IMR-90 (cell line): ENCODE results near the gene NSF. TPM values are rescaled to one million over a fixed set of nuclear protein-coding genes. Genes with fewer than 3 reads are reported as not detected.

Experiments used
- ATAC-seq: fragments of 200-7000 bp; cut with Tn5 transposase; 2 replicates; pipeline ENCODE4 v1.9.1; 2020; ENCODE audit warnings: low read depth, mild to moderate bottlenecking, moderate library complexity
- BruUV-seq: library from RNA; stranded (reverse); fragments of 400-500 nt; replicated peaks from 2 replicates; lab custom pipeline; 2021; lab: Mats Ljungman, UMichigan
- CTCF ChIA-PET: fragments of 300-600 bp; formaldehyde crosslinking; extraction: SDS; loops from one replicate; lab custom pipeline; 2021; ENCODE audit warnings: antibody characterized with exemption; lab: Yijun Ruan, JAX
- POLR2A ChIA-PET: fragments of 300-600 bp; sonication (Branson Sonifier 250); formaldehyde crosslinking; loops from one replicate; lab custom pipeline; 2022; ENCODE audit warnings: antibody characterized with exemption; ENCODE audit not compliant: unreplicated experiment; lab: Charles Lee
- DNase-seq: peaks from one replicate; pipeline ENCODE4 v3.0.0; 2013
- H2AFZ ChIP-seq: replicated peaks from 2 replicates; pipeline ENCODE3; 2013; ENCODE audit warnings: low read length, mild to moderate bottlenecking; ENCODE audit not compliant: poor library complexity
- H2AK5ac ChIP-seq: 2 replicates; pipeline ENCODE4 v1.6.1; 2013; ENCODE audit warnings: low read depth, low read length, inconsistent platforms
- H2AK9ac ChIP-seq: replicated peaks from 2 replicates; pipeline ENCODE3; 2013; ENCODE audit warnings: mild to moderate bottlenecking, low read depth, low read length, moderate library complexity; ENCODE audit not compliant: poor library complexity
- H2BK120ac ChIP-seq: 2 replicates; pipeline ENCODE4 v1.6.1; 2013; ENCODE audit warnings: low read depth, low read length, inconsistent platforms
- H2BK15ac ChIP-seq: 3 replicates; pipeline ENCODE4 v1.6.1; 2013; ENCODE audit warnings: low read depth, low read length, inconsistent platforms
- H2BK20ac ChIP-seq: 2 replicates; pipeline ENCODE4 v1.6.1; 2013; ENCODE audit warnings: low read depth, mild to moderate bottlenecking, inconsistent platforms, low read length, moderate library complexity
- H2BK5ac ChIP-seq: 2 replicates; pipeline ENCODE4 v1.6.1; 2013; ENCODE audit warnings: mild to moderate bottlenecking, low read depth, low read length, inconsistent platforms; ENCODE audit not compliant: poor library complexity, severe bottlenecking
- H3K14ac ChIP-seq: replicated peaks from 2 replicates; pipeline ENCODE4 v1.6.1; 2013; ENCODE audit warnings: low read depth, low read length, inconsistent platforms
- H3K18ac ChIP-seq: 2 replicates; pipeline ENCODE4 v1.6.1; 2013; ENCODE audit warnings: low read depth, low read length, control low read depth
- H3K23ac ChIP-seq: 2 replicates; pipeline ENCODE4 v1.6.1; 2013; ENCODE audit warnings: low read depth, low read length, inconsistent platforms
- H3K27ac ChIP-seq: 2 replicates; pipeline ENCODE4 v1.5.1; 2013; ENCODE audit warnings: mild to moderate bottlenecking, control low read depth, low read length; ENCODE audit not compliant: insufficient read depth
- H3K27me3 ChIP-seq: 2 replicates; pipeline ENCODE4 v1.6.1; 2013; ENCODE audit warnings: low read length; ENCODE audit not compliant: control insufficient read depth, insufficient read depth
- H3K36me3 ChIP-seq: 2 replicates; pipeline ENCODE4 v1.6.1; 2013; ENCODE audit warnings: low read length, mixed read lengths; ENCODE audit not compliant: control insufficient read depth, insufficient read depth
- H3K4ac ChIP-seq: 2 replicates; pipeline ENCODE4 v1.6.1; 2013; ENCODE audit warnings: low read depth, low read length, inconsistent platforms
- H3K4me1 ChIP-seq: 2 replicates; pipeline ENCODE4 v1.6.1; 2013; ENCODE audit warnings: low read length, mixed read lengths; ENCODE audit not compliant: control insufficient read depth, insufficient read depth
- H3K4me2 ChIP-seq: 2 replicates; pipeline ENCODE4 v1.6.1; 2013; ENCODE audit warnings: low read depth, mild to moderate bottlenecking, control low read depth, low read length, moderate library complexity
- H3K4me3 ChIP-seq: 2 replicates; pipeline ENCODE4 v1.5.1; 2013; ENCODE audit warnings: low read depth, mild to moderate bottlenecking, control low read depth, low read length, moderate library complexity; ENCODE audit not compliant: insufficient read depth
- H3K56ac ChIP-seq: 2 replicates; pipeline ENCODE4 v1.6.1; 2013; ENCODE audit warnings: low read length, inconsistent platforms; ENCODE audit not compliant: insufficient read depth; ENCODE audit errors: extremely low read depth
- H3K79me1 ChIP-seq, 2 experiments: 2 replicates each; pipeline ENCODE4 v1.6.1; 2013; ENCODE audit warnings: low read length in 2 of 2, inconsistent platforms in 1 of 2, low read depth in 1 of 2
- H3K9ac ChIP-seq: 2 replicates; pipeline ENCODE4 v1.6.1; 2013; ENCODE audit warnings: low read depth, low read length, control low read depth
- H3K9me1 ChIP-seq: 2 replicates; pipeline ENCODE4 v1.6.1; 2013; ENCODE audit warnings: low read length, inconsistent platforms; ENCODE audit not compliant: insufficient read depth
- H3K9me3 ChIP-seq: 2 replicates; pipeline ENCODE4 v1.6.1; 2013; ENCODE audit warnings: low read length; ENCODE audit not compliant: control insufficient read depth, insufficient read depth
- H4K20me1 ChIP-seq: 2 replicates; pipeline ENCODE4 v1.6.1; 2013; ENCODE audit warnings: low read length, inconsistent platforms; ENCODE audit not compliant: insufficient read depth
- H4K5ac ChIP-seq: 2 replicates; pipeline ENCODE4 v1.6.1; 2013; ENCODE audit warnings: mild to moderate bottlenecking, low read depth, low read length, control low read depth
- H4K8ac ChIP-seq, 2 experiments: 2 replicates each; pipeline ENCODE4 v1.6.1; 2013; ENCODE audit warnings: low read depth in 2 of 2, low read length in 2 of 2, control low read depth in 1 of 2, inconsistent platforms in 1 of 2
- H4K91ac ChIP-seq: 2 replicates; pipeline ENCODE4 v1.6.1; 2013; ENCODE audit warnings: low read depth, low read length, inconsistent platforms; ENCODE audit not compliant: insufficient read depth
- BHLHE40 ChIP-seq: fragments of 150-350 bp; IDR thresholded peaks from 2 replicates; pipeline ENCODE4 v1.6.1; 2016; ENCODE audit warnings: mild to moderate bottlenecking, low read depth, low read length
- CEBPB ChIP-seq: IDR thresholded peaks from 2 replicates; pipeline ENCODE4 v1.6.1; 2012; ENCODE audit warnings: low read depth, low read length, improper control_type of control experiment
- CHD1 ChIP-seq: IDR thresholded peaks from 2 replicates; pipeline ENCODE4 v1.6.1; 2012; ENCODE audit warnings: low read depth, low read length, improper control_type of control experiment
- FOS ChIP-seq: fragments of 150-350 bp; IDR thresholded peaks from 2 replicates; pipeline ENCODE4 v1.6.1; 2016; ENCODE audit warnings: low read depth, low read length
- MAFK ChIP-seq: IDR thresholded peaks from 2 replicates; pipeline ENCODE4 v1.6.1; 2012; ENCODE audit warnings: low read depth, low read length, improper control_type of control experiment
- MAZ ChIP-seq: IDR thresholded peaks from 2 replicates; pipeline ENCODE4 v1.6.1; 2012; ENCODE audit warnings: low read depth, mild to moderate bottlenecking, low read length, improper control_type of control experiment, moderate library complexity, borderline replicate concordance
- MXI1 ChIP-seq: IDR thresholded peaks from 2 replicates; pipeline ENCODE4 v1.6.1; 2012; ENCODE audit warnings: low read depth, mild to moderate bottlenecking, low read length, moderate library complexity, borderline replicate concordance
- NFE2L2 ChIP-seq: fragments of 150-350 bp; IDR thresholded peaks from 2 replicates; pipeline ENCODE4 v1.6.1; 2016; ENCODE audit warnings: low read depth, mild to moderate bottlenecking, low read length
- POLR2A ChIP-seq: IDR thresholded peaks from 2 replicates; pipeline ENCODE4 v1.6.1; 2012; ENCODE audit warnings: mild to moderate bottlenecking, low read depth, low read length
- RAD21 ChIP-seq: IDR thresholded peaks from 2 replicates; pipeline ENCODE4 v1.6.1; 2012; ENCODE audit warnings: low read length, improper control_type of control experiment
- RCOR1 ChIP-seq: IDR thresholded peaks from 2 replicates; pipeline ENCODE4 v1.6.1; 2012; ENCODE audit warnings: mild to moderate bottlenecking, low read length, improper control_type of control experiment; ENCODE audit not compliant: insufficient replicate concordance
- RFX5 ChIP-seq: IDR thresholded peaks from 2 replicates; pipeline ENCODE4 v1.8.0; 2012; ENCODE audit warnings: low read depth, mild to moderate bottlenecking, low read length, moderate library complexity
- SMC3 ChIP-seq: fragments of 150-350 bp; IDR thresholded peaks from 2 replicates; pipeline ENCODE4 v1.6.1; 2016; ENCODE audit warnings: low read depth, mild to moderate bottlenecking, antibody characterized with exemption, low read length, moderate library complexity
- WGBS, 2 experiments: methylation state at CpG; one replicate each; pipeline versions ENCODE4 v1.1.5 to v1.1.7; 2013; ENCODE audit warnings: missing lambda C conversion rate in 2 of 2; ENCODE audit not compliant: insufficient read length in 1 of 2; ENCODE audit errors: extremely low coverage in 2 of 2; 5-methylcytosine and 5-hydroxymethylcytosine counted together
- dilution Hi-C: fragments of 300-500 bp; cut with HindIII; formaldehyde crosslinking; loops from one replicate; pipeline ENCODE4 v1.14.3; 2018; ENCODE audit warnings: low sequenced_read_pairs; ENCODE audit not compliant: unreplicated experiment
- in situ Hi-C: fragments of 300-500 bp; cut with MboI; formaldehyde crosslinking; loops from 3 replicates; pipeline ENCODE4 v1.14.3; 2019; ENCODE audit warnings: low sequenced_read_pairs, inconsistent platforms, mixed read lengths
- intact Hi-C: fragments of 100-400 bp; cut with micrococcal nuclease; formaldehyde crosslinking; loops from 2 replicates; pipeline ENCODE4 v1.10.0; 2022
- polyA plus RNA-seq, 3 experiments: library from polyadenylated mRNA; depleted of rRNA; stranded (reverse); fragments of >200 nt; gene quantifications; 2 replicates each; pipeline ENCODE4 v1.2.3, GENCODE V29; 2012; ENCODE audit warnings: low replicate concordance in 1 of 3
- total RNA-seq: library from RNA; depleted of rRNA; stranded (reverse); fragments of >200 nt; gene quantifications from 2 replicates; pipeline ENCODE4 v1.2.3, GENCODE V29; 2012
- TF ChIP-seq, protein P1 (sequence below): conservative IDR thresholded peaks from 2 replicates; pipeline ENCODE4 v1.5.1; 2012; ENCODE audit warnings: mild to moderate bottlenecking, low read depth, low read length, improper control_type of control experiment
- TF ChIP-seq, protein P2 (sequence below): fragments of 150-350 bp; IDR thresholded peaks from 2 replicates; pipeline ENCODE4 v1.6.1; 2016; ENCODE audit warnings: low read depth, mild to moderate bottlenecking, low read length, moderate library complexity, borderline replicate concordance
- TF ChIP-seq, protein P3 (sequence below): fragments of 150-350 bp; IDR thresholded peaks from 2 replicates; pipeline ENCODE4 v1.6.1; 2017; ENCODE audit warnings: mild to moderate bottlenecking, antibody characterized with exemption, low read length, low read depth

The NSF gene
- total and polyA plus RNA-seq, 2 of the 4 experiments (the other 2 are of a cell fraction): 38.9 to 110 TPM

DNA sequence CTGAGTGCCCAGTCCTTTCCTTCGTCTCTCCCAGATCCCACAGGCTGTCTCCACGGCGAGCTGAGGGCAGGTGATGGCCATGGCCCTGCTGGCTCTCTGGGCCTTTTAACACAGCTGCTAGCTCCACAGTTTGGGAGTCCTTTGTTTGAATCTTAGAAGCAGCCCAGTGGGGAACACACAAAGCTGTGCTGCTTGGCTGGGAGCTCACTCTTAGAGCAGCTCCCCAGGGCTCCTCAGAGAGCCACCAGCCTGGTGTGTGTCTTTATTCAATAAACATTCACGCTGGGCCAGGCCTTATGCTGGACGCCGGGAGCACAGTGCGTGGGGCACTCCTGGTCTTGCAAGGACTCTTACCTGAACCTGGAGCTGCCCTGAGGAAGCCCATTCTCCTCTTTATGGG is 198.3 kb downstream of the NSF start:
- Histone ChIP-seq H2BK5ac (no peak overlapping the region), H2BK120ac (no peak overlapping the region), H3K27ac (no peak overlapping the region), H3K9me1 (no peaks in the 10 kb centered on the region), H3K4ac (no peak overlapping the region), H2AFZ (no peak overlapping the region), H3K18ac (no peak overlapping the region), H2BK15ac (no peak overlapping the region), H4K8ac (no peak overlapping the region), H3K27me3 (peaks cover 64% of the 10 kb centered on the region), H3K4me1 (no peaks in the 10 kb centered on the region), H3K23ac (no peak overlapping the region), H3K9me3 (peaks cover 12% of the 10 kb centered on the region), H3K56ac (no peak overlapping the region), H2BK20ac (no peak overlapping the region), H3K14ac (no peak overlapping the region), H3K4me2 (no peak overlapping the region), H2AK5ac (no peak overlapping the region), H4K20me1 (no peaks in the 10 kb centered on the region), H4K91ac (no peak overlapping the region), H3K36me3 (no peaks in the 10 kb centered on the region), H3K9ac (no peak overlapping the region), H3K4me3 (no peak overlapping the region), H3K79me1 (no peaks in the 10 kb centered on the region), H4K5ac (no peak overlapping the region), H2AK9ac (no peak overlapping the region)
- ChIA-PET POLR2A (no interaction called here), CTCF (no interaction called here)
- TF ChIP-seq CHD1 (no peak), SMC3 (no peak), NFE2L2 (no peak), MAZ (no peak), FOS (no peak), POLR2A (no peak), RCOR1 (no peak), MXI1 (no peak), BHLHE40 (no peak), MAFK (no peak), CEBPB (no peak), RAD21 (no peak), RFX5 (no peak)
- TF ChIP-seq, protein P1, sequence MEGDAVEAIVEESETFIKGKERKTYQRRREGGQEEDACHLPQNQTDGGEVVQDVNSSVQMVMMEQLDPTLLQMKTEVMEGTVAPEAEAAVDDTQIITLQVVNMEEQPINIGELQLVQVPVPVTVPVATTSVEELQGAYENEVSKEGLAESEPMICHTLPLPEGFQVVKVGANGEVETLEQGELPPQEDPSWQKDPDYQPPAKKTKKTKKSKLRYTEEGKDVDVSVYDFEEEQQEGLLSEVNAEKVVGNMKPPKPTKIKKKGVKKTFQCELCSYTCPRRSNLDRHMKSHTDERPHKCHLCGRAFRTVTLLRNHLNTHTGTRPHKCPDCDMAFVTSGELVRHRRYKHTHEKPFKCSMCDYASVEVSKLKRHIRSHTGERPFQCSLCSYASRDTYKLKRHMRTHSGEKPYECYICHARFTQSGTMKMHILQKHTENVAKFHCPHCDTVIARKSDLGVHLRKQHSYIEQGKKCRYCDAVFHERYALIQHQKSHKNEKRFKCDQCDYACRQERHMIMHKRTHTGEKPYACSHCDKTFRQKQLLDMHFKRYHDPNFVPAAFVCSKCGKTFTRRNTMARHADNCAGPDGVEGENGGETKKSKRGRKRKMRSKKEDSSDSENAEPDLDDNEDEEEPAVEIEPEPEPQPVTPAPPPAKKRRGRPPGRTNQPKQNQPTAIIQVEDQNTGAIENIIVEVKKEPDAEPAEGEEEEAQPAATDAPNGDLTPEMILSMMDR: no peak
- TF ChIP-seq, protein P2, sequence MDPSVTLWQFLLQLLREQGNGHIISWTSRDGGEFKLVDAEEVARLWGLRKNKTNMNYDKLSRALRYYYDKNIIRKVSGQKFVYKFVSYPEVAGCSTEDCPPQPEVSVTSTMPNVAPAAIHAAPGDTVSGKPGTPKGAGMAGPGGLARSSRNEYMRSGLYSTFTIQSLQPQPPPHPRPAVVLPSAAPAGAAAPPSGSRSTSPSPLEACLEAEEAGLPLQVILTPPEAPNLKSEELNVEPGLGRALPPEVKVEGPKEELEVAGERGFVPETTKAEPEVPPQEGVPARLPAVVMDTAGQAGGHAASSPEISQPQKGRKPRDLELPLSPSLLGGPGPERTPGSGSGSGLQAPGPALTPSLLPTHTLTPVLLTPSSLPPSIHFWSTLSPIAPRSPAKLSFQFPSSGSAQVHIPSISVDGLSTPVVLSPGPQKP: no peak
- TF ChIP-seq, protein P3, sequence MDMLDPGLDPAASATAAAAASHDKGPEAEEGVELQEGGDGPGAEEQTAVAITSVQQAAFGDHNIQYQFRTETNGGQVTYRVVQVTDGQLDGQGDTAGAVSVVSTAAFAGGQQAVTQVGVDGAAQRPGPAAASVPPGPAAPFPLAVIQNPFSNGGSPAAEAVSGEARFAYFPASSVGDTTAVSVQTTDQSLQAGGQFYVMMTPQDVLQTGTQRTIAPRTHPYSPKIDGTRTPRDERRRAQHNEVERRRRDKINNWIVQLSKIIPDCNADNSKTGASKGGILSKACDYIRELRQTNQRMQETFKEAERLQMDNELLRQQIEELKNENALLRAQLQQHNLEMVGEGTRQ: no peak
- WGBS, 2 experiments: 61% methylated on average over 3 of the region's 7 CpGs; no CpG with 5 or more reads in 1 of the 2 experiments
- DNase-seq: no peak
- no TSS peak for BruUV-seq
- intact Hi-C loops (no loop called here), dilution Hi-C loops (no loop called here), in situ Hi-C loops (no loop called here)
- ATAC-seq: no peak
